ENCODE data around the gene HEBP1. TPM values are rescaled to one million over a fixed set of nuclear protein-coding genes. Genes with fewer than 3 reads are reported as not detected.
A peak's percentile ranks its signal among the peaks of the same experiment; 100 is the strongest.

Gene HEBP1
- polyA plus RNA-seq, 1 donor (not counting 4 experiments of a cell fraction or from before 2014, with no cell fraction given) = 24.8 TPM

GRCh38 chr12:12983420-12984035 is 16.5 kb downstream of the HEBP1 start:
- H3K9me3 ChIP-seq (ENCODE audit: control insufficient read depth, low read depth, low read length) = no peaks in the 10 kb centered on the region
- no peak overlapping the region for H2AFZ ChIP-seq (ENCODE audit: control insufficient read depth, low read length)
- H3K4me1 ChIP-seq (ENCODE audit: control insufficient read depth, extremely low read depth, insufficient read depth, low read length) = peaks cover 4% of the 10 kb centered on the region
- H3K4me2 ChIP-seq (ENCODE audit: control insufficient read depth, extremely low read depth, insufficient read depth, low read depth, low read length) = no peak overlapping the region
- H3K9me1 ChIP-seq (ENCODE audit: control insufficient read depth, extremely low read depth, insufficient read depth, low read length) = no peaks in the 10 kb centered on the region
- H3K27ac ChIP-seq (ENCODE audit: control insufficient read depth, insufficient read depth, low read length) = no peak overlapping the region
- FAIRE-seq (peak; percentile 86), DNase-seq (ENCODE audit: low read depth, low spot score) (no peak)
- peaks cover 24 to 32% of the 10 kb centered on the region in 2 experiments for H3K36me3 ChIP-seq (ENCODE audit: control insufficient read depth in 2 of 2, extremely low read depth in 1 of 2, insufficient read depth in 2 of 2, low read length in 2 of 2)
- TF ChIP-seq CTCF (optimal IDR thresholded peaks at IDR 0.05 in 1 of 3, IDR thresholded peaks at IDR 0.05 in 1 of 3, conservative IDR thresholded peaks at IDR 0.05 in 1 of 3; ENCODE audit: extremely low read depth in 1 of 3, insufficient read depth in 2 of 3, low read length in 3 of 3) (peak; percentile 57 to 70 (median 70)), EZH2 (IDR thresholded peaks at IDR 0.05; ENCODE audit: low read length) (no peak)
- no peaks in the 10 kb centered on the region for H3K79me2 ChIP-seq (ENCODE audit: control insufficient read depth, insufficient read depth, low read length)
- no peak overlapping the region for H3K4me3 ChIP-seq (ENCODE audit: control insufficient read depth in 2 of 3, extremely low read depth in 1 of 3, insufficient read depth in 2 of 3, low read depth in 1 of 3, low read length in 3 of 3)
- no peaks in the 10 kb centered on the region for H4K20me1 ChIP-seq (ENCODE audit: control insufficient read depth, extremely low read depth, insufficient read depth, low read length)
- H3K27me3 ChIP-seq (ENCODE audit: control insufficient read depth, extremely low read depth, insufficient read depth, low read length) = no peaks in the 10 kb centered on the region
- no peak overlapping the region for H3K9ac ChIP-seq (ENCODE audit: control insufficient read depth, extremely low read depth, insufficient read depth, low read length)
- dilution Hi-C loops (cut with MboI; ENCODE audit: extremely low pct_ligation_motif_present, low sequenced_read_pairs) = no loop called here

DNA sequence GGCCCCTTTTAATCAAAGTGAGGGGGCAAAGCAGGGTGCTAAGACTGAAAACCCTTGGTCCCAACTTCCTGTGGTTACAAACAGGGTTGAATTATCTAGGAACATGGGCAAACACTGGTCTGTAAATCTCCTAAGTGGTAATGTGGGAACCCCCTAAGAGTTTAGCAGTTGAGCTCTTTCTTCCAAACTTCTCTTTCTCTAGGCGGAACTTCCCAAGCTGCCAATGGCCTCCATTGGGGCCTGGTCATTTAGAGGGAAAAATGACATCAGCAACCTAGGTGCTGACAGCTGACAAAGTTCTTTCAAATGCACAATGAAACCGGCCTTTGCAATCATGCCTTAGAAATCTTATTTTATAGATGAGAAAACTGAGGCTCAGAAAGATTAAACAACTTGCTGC is 17.7 kb downstream of the HEBP1 start:
- Histone ChIP-seq H3K9me3 (ENCODE audit: control insufficient read depth, low read depth, low read length) (no peaks in the 10 kb centered on the region), H2AFZ (ENCODE audit: control insufficient read depth, low read length) (no peak overlapping the region), H3K9ac (ENCODE audit: control insufficient read depth, extremely low read depth, insufficient read depth, low read length) (no peak overlapping the region), H3K79me2 (ENCODE audit: control insufficient read depth, insufficient read depth, low read length) (no peaks in the 10 kb centered on the region), H3K36me3 (ENCODE audit: control insufficient read depth in 2 of 2, extremely low read depth in 1 of 2, insufficient read depth in 2 of 2, low read length in 2 of 2) (peaks cover 24 to 32% of the 10 kb centered on the region in 2 experiments), H3K4me2 (ENCODE audit: control insufficient read depth, extremely low read depth, insufficient read depth, low read depth, low read length) (no peak overlapping the region), H3K9me1 (ENCODE audit: control insufficient read depth, extremely low read depth, insufficient read depth, low read length) (no peaks in the 10 kb centered on the region), H4K20me1 (ENCODE audit: control insufficient read depth, extremely low read depth, insufficient read depth, low read length) (no peaks in the 10 kb centered on the region), H3K4me1 (ENCODE audit: control insufficient read depth, extremely low read depth, insufficient read depth, low read length) (peaks cover 4% of the 10 kb centered on the region), H3K27ac (ENCODE audit: control insufficient read depth, insufficient read depth, low read length) (no peak overlapping the region), H3K27me3 (ENCODE audit: control insufficient read depth, extremely low read depth, insufficient read depth, low read length) (no peaks in the 10 kb centered on the region), H3K4me3 (ENCODE audit: control insufficient read depth in 2 of 3, extremely low read depth in 1 of 3, insufficient read depth in 2 of 3, low read depth in 1 of 3, low read length in 3 of 3) (no peak overlapping the region)
- no peak for DNase-seq (ENCODE audit: low read depth, low spot score)
- FAIRE-seq = no peak
- dilution Hi-C loops (cut with MboI; ENCODE audit: extremely low pct_ligation_motif_present, low sequenced_read_pairs) = no loop called here
- TF ChIP-seq EZH2 (IDR thresholded peaks at IDR 0.05; ENCODE audit: low read length) = no peak
- no peak for TF ChIP-seq CTCF (optimal IDR thresholded peaks at IDR 0.05 in 1 of 3, IDR thresholded peaks at IDR 0.05 in 1 of 3, conservative IDR thresholded peaks at IDR 0.05 in 1 of 3; ENCODE audit: extremely low read depth in 1 of 3, insufficient read depth in 2 of 3, low read length in 3 of 3)
